Loucy (cell line): ENCODE results near the gene TTYH3.

ENCODE experiments used
- H2AFZ ChIP-seq: fragments of 200-600 bp; sonication (generic); 2 replicates; pipeline ENCODE4 v1.6.0; 2016; ENCODE audit warnings: antibody characterized with exemption, mild to moderate bottlenecking, low read length, moderate library complexity
- H3F3A ChIP-seq: fragments of 200-600 bp; 2 replicates; pipeline ENCODE4 v1.6.0; 2016; ENCODE audit warnings: antibody characterized with exemption, low read depth, mild to moderate bottlenecking
- H3K27me3 ChIP-seq: fragments of 200-600 bp; sonication (generic); 2 replicates; pipeline ENCODE4 v1.6.1; 2014; ENCODE audit warnings: low read length, mild to moderate bottlenecking; ENCODE audit not compliant: insufficient read depth, poor library complexity, severe bottlenecking
- H3K36me3 ChIP-seq: fragments of 200-600 bp; sonication (generic); 2 replicates; pipeline ENCODE4 v1.6.1; 2016; ENCODE audit warnings: low read length; ENCODE audit not compliant: insufficient read depth
- H3K4me1 ChIP-seq: fragments of 200-600 bp; sonication (generic); 2 replicates; pipeline ENCODE4 v1.5.1; 2014; ENCODE audit warnings: low read length, mild to moderate bottlenecking; ENCODE audit not compliant: insufficient read depth, poor library complexity, severe bottlenecking
- H3K4me2 ChIP-seq: fragments of 200-600 bp; sonication (generic); 2 replicates; pipeline ENCODE4 v1.6.0; 2014; ENCODE audit warnings: antibody characterized with exemption, low read length, low read depth, mild to moderate bottlenecking; ENCODE audit not compliant: poor library complexity, severe bottlenecking
- H3K4me3 ChIP-seq: fragments of 200-600 bp; sonication (generic); 2 replicates; pipeline ENCODE4 v1.5.1; 2014; ENCODE audit warnings: low read length, mild to moderate bottlenecking, mixed read lengths; ENCODE audit not compliant: poor library complexity, severe bottlenecking
- H3K79me2 ChIP-seq: fragments of 200-600 bp; sonication (generic); 2 replicates; pipeline ENCODE4 v1.6.1; 2014; ENCODE audit warnings: low read length; ENCODE audit not compliant: insufficient read depth
- H3K9ac ChIP-seq: fragments of 200-600 bp; sonication (generic); 2 replicates; pipeline ENCODE4 v1.6.0; 2014; ENCODE audit warnings: mild to moderate bottlenecking, low read depth, low read length, moderate library complexity; ENCODE audit not compliant: poor library complexity, severe bottlenecking
- H3K9me2 ChIP-seq: fragments of 200-600 bp; sonication (generic); replicated peaks from 2 replicates; pipeline ENCODE4 v1.6.1; 2016; ENCODE audit warnings: low read depth, low read length, mixed read lengths
- H3K9me3 ChIP-seq: fragments of 200-600 bp; sonication (generic); 2 replicates; pipeline ENCODE4 v1.6.1; 2014; ENCODE audit warnings: mild to moderate bottlenecking, antibody characterized with exemption, low read length, low read depth; ENCODE audit not compliant: insufficient read depth
- H4K20me1 ChIP-seq: fragments of 200-600 bp; sonication (generic); 2 replicates; pipeline ENCODE4 v1.6.0; 2014; ENCODE audit warnings: antibody characterized with exemption, low read length, mild to moderate bottlenecking; ENCODE audit not compliant: insufficient read depth, poor library complexity, severe bottlenecking
- EZH2phosphoT487 ChIP-seq: fragments of 200-600 bp; IDR thresholded peaks from 2 replicates; pipeline ENCODE4 v1.6.1; 2018; ENCODE audit warnings: antibody characterized with exemption, mild to moderate bottlenecking, moderate library complexity, borderline replicate concordance
- TF ChIP-seq, protein P1 (sequence below): fragments of 200-600 bp; sonication (generic); conservative IDR thresholded peaks from 2 replicates; pipeline ENCODE4 v1.5.1; 2014; ENCODE audit warnings: mild to moderate bottlenecking, antibody characterized with exemption, low read length

The TTYH3 gene

GRCh38 chr7:2684501-2684900 is 52.7 kb downstream of the TTYH3 start:
- H3K9me2 ChIP-seq: no peaks in the 10 kb centered on the region
- H3K4me1 ChIP-seq: peaks cover 13% of the 10 kb centered on the region
- no peaks in the 10 kb centered on the region for H3K79me2 ChIP-seq
- no peaks in the 10 kb centered on the region for H4K20me1 ChIP-seq
- H3F3A ChIP-seq: no peaks in the 10 kb centered on the region
- no peaks in the 10 kb centered on the region for H3K36me3 ChIP-seq
- TF ChIP-seq, protein P1, sequence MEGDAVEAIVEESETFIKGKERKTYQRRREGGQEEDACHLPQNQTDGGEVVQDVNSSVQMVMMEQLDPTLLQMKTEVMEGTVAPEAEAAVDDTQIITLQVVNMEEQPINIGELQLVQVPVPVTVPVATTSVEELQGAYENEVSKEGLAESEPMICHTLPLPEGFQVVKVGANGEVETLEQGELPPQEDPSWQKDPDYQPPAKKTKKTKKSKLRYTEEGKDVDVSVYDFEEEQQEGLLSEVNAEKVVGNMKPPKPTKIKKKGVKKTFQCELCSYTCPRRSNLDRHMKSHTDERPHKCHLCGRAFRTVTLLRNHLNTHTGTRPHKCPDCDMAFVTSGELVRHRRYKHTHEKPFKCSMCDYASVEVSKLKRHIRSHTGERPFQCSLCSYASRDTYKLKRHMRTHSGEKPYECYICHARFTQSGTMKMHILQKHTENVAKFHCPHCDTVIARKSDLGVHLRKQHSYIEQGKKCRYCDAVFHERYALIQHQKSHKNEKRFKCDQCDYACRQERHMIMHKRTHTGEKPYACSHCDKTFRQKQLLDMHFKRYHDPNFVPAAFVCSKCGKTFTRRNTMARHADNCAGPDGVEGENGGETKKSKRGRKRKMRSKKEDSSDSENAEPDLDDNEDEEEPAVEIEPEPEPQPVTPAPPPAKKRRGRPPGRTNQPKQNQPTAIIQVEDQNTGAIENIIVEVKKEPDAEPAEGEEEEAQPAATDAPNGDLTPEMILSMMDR: no peak
- no peak for TF ChIP-seq EZH2phosphoT487
- no peak overlapping the region for H3K4me2 ChIP-seq
- no peaks in the 10 kb centered on the region for H3K27me3 ChIP-seq
- H3K4me3 ChIP-seq: no peak overlapping the region
- no peak overlapping the region for H2AFZ ChIP-seq
- H3K9me3 ChIP-seq: no peaks in the 10 kb centered on the region
- no peak overlapping the region for H3K9ac ChIP-seq

DNA sequence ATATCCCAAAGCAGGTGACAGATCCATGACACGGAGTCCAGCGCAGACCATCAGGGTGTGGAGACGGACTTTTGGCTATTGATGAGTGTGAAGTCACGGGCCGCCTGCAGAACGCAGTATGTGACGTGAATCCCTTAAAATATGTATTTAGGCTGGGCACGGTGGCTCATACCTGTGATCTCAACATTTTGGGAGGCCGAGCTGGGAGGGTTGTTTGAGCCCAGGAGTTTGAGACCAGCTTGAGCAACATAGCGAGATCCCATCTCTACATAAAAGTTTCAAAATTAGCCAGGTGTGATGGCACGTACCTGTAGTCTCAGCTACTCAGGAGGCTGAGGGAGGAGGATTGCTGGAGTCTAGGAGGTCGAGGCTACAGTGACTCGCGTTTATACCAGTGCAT is 54.3 kb downstream of the TTYH3 start:
- H3K27me3 ChIP-seq: no peaks in the 10 kb centered on the region

GRCh38 chr7:2687338-2687869 is 55.6 kb downstream of the TTYH3 start:
- Histone ChIP-seq H4K20me1 (no peaks in the 10 kb centered on the region), H3F3A (no peaks in the 10 kb centered on the region), H3K9me3 (no peaks in the 10 kb centered on the region), H3K36me3 (no peaks in the 10 kb centered on the region), H3K9ac (no peak overlapping the region), H2AFZ (no peak overlapping the region), H3K9me2 (no peaks in the 10 kb centered on the region), H3K4me2 (no peak overlapping the region), H3K27me3 (no peaks in the 10 kb centered on the region), H3K4me1 (peaks cover 23% of the 10 kb centered on the region), H3K79me2 (no peaks in the 10 kb centered on the region), H3K4me3 (no peak overlapping the region)
- TF ChIP-seq, protein P1: no peak
- TF ChIP-seq EZH2phosphoT487: no peak

More for the DNA sequence above, 54.3 kb downstream of the TTYH3 start:
- Histone ChIP-seq H3K79me2 (no peaks in the 10 kb centered on the region), H3K36me3 (no peaks in the 10 kb centered on the region), H2AFZ (no peak overlapping the region), H3K9ac (no peak overlapping the region), H3K9me2 (no peaks in the 10 kb centered on the region), H3K9me3 (no peaks in the 10 kb centered on the region), H3K4me3 (no peak overlapping the region), H3K4me1 (peaks cover 22% of the 10 kb centered on the region), H3K4me2 (no peak overlapping the region), H4K20me1 (no peaks in the 10 kb centered on the region), H3F3A (no peaks in the 10 kb centered on the region)
- TF ChIP-seq EZH2phosphoT487: no peak
- TF ChIP-seq, protein P1: no peak
